Measurements from ENCODE around the gene INTS12.

- TF ChIP-seq TBP (IDR thresholded peaks at IDR 0.05; ENCODE audit: low read depth, low read length) = no peak
- no peak for TF ChIP-seq GABPA (IDR thresholded peaks at IDR 0.05; ENCODE audit: borderline replicate concordance, insufficient read depth, low read length)
- TF ChIP-seq CHD2 (IDR thresholded peaks at IDR 0.05; ENCODE audit: low read length) = no peak
- no peak for TF ChIP-seq RAD21 (IDR thresholded peaks at IDR 0.05 in 1 of 2, conservative IDR thresholded peaks at IDR 0.05 in 1 of 2; ENCODE audit: low read depth in 2 of 2, low read length in 2 of 2)
- no peak for TF ChIP-seq CTCF (IDR thresholded peaks at IDR 0.05; ENCODE audit: control extremely low read depth in 1 of 3, insufficient read depth in 1 of 3, low read depth in 1 of 3, low read length in 3 of 3)
- no peak for TF ChIP-seq EP300 (IDR thresholded peaks at IDR 0.05; ENCODE audit: borderline replicate concordance in 1 of 2, low read depth in 2 of 2, low read length in 2 of 2)
- TF ChIP-seq USF2 (IDR thresholded peaks at IDR 0.05; ENCODE audit: low read length) = no peak
- TF ChIP-seq HDAC6 (IDR thresholded peaks at IDR 0.05; ENCODE audit: low read depth, low read length) = no peak
- no peak for TF ChIP-seq ATF3 (IDR thresholded peaks at IDR 0.05; ENCODE audit: insufficient read depth, low read depth, low read length)
These were observed 577 bp upstream of the INTS12 start for GRCh38 chr4:105709081-105709450.
